Right atrium auricular region (tissue), 2 donors: Measurements from ENCODE around the gene AKAP8. TPM values are rescaled to one million over a fixed set of nuclear protein-coding genes. Genes with fewer than 3 reads are reported as not detected.

ENCODE experiments used
- DNase-seq: peaks from one replicate; pipeline ENCODE4 v3.0.0-alpha.2; 2019; ENCODE audit warnings: low spot score
- H3K27ac ChIP-seq, 2 donors: fragments of 200-600 bp; sonication (generic); 1 replicate in 1 of 2; 2 replicates in 1 of 2; pipeline ENCODE4 v1.5.1; 2016 to 2019
- H3K27me3 ChIP-seq, 2 donors: fragments of 200-600 bp; sonication (generic); one replicate each; pipeline versions ENCODE4 v1.5.1 to v1.6.0; 2017 to 2019
- H3K36me3 ChIP-seq: fragments of 200-600 bp; sonication (generic); one replicate; pipeline ENCODE4 v1.5.1; 2016
- H3K4me1 ChIP-seq, 2 donors: fragments of 200-600 bp; sonication (generic); one replicate each; pipeline versions ENCODE4 v1.5.1 to v1.6.0; 2017 to 2019
- H3K4me3 ChIP-seq, 2 donors: fragments of 200-600 bp; sonication (generic); 1 replicate in 1 of 2; 2 replicates in 1 of 2; pipeline ENCODE4 v1.5.1; 2017 to 2019; ENCODE audit warnings: mild to moderate bottlenecking in 1 of 2, moderate library complexity in 1 of 2
- H3K9me3 ChIP-seq, 2 donors: fragments of 200-600 bp; sonication (generic); one replicate each; pipeline ENCODE4 v1.5.1; 2019
- CTCF ChIP-seq, 2 donors: fragments of 200-600 bp; sonication (generic); IDR thresholded peaks; one replicate each; pipeline ENCODE4 v1.5.1; 2019; ENCODE audit warnings: antibody characterized with exemption in 2 of 2
- total RNA-seq, 2 donors: library from RNA; depleted of rRNA; stranded (reverse); fragments of >200 nt; gene quantifications; one replicate each; pipeline ENCODE4 v1.1.0, GENCODE V29; 2016

Gene AKAP8
- total RNA-seq, 2 donors from 2014 or later = 12.3 to 17.9 TPM

GRCh38 chr19:15316498-15316897, 63.1 kb downstream of the AKAP8 start:
- peaks cover 3 to 75% of the 10 kb centered on the region in 2 donors for H3K4me1 ChIP-seq
- H3K9me3 ChIP-seq = no peaks in the 10 kb centered on the region
- no peaks in the 10 kb centered on the region for H3K36me3 ChIP-seq
- H3K4me3 ChIP-seq = no peak overlapping the region
- H3K27ac ChIP-seq = no peak overlapping the region
- no peak for TF ChIP-seq CTCF (IDR thresholded peaks at IDR 0.05)
- DNase-seq = no peak
- no peaks in the 10 kb centered on the region for H3K27me3 ChIP-seq

GRCh38 chr19:15315101-15315500, 64.5 kb downstream of the AKAP8 start:
- H3K27me3 ChIP-seq = no peaks in the 10 kb centered on the region
- no peaks in the 10 kb centered on the region for H3K9me3 ChIP-seq
- no peaks in the 10 kb centered on the region for H3K36me3 ChIP-seq
- no peak for DNase-seq
- no peak overlapping the region for H3K27ac ChIP-seq
- H3K4me1 ChIP-seq = peaks cover 3 to 70% of the 10 kb centered on the region in 2 donors
- TF ChIP-seq CTCF (IDR thresholded peaks at IDR 0.05) = no peak
- H3K4me3 ChIP-seq = no peak overlapping the region

- no peak overlapping the region for H3K27ac ChIP-seq
- TF ChIP-seq CTCF (IDR thresholded peaks at IDR 0.05) = no peak
- no peak for DNase-seq
Measured at GRCh38 chr19:15313649-15314279, 65.8 kb downstream of the AKAP8 start.

GRCh38 chr19:15307169-15307568, 72.4 kb downstream of the AKAP8 start:
- Histone ChIP-seq H3K4me1 (peaks cover 0 to 60% of the 10 kb centered on the region in 2 donors), H3K27me3 (no peaks in the 10 kb centered on the region), H3K36me3 (no peaks in the 10 kb centered on the region), H3K27ac (no peak overlapping the region), H3K4me3 (no peak overlapping the region), H3K9me3 (no peaks in the 10 kb centered on the region)
- no peak for DNase-seq
- no peak for TF ChIP-seq CTCF (IDR thresholded peaks at IDR 0.05)

More at GRCh38 chr19:15313649-15314279, 65.8 kb downstream of the AKAP8 start:
- Histone ChIP-seq H3K4me1 (peaks cover 3 to 65% of the 10 kb centered on the region in 2 donors), H3K9me3 (no peaks in the 10 kb centered on the region), H3K27me3 (no peaks in the 10 kb centered on the region), H3K36me3 (no peaks in the 10 kb centered on the region), H3K4me3 (no peak overlapping the region)

GRCh38 chr19:15305582-15306334, 73.8 kb downstream of the AKAP8 start:
- Histone ChIP-seq H3K27ac (no peak overlapping the region), H3K27me3 (no peaks in the 10 kb centered on the region), H3K9me3 (no peaks in the 10 kb centered on the region), H3K36me3 (no peaks in the 10 kb centered on the region), H3K4me3 (no peak overlapping the region), H3K4me1 (peaks cover 0 to 66% of the 10 kb centered on the region in 2 donors)
- no peak for DNase-seq
- no peak for TF ChIP-seq CTCF (IDR thresholded peaks at IDR 0.05)
